CD1c-positive myeloid dendritic cell (primary cell): ENCODE data around the gene DRAXIN.

Experiments used
- DNase-seq: peaks from one replicate; pipeline ENCODE4 v3.0.0-alpha.2; 2016; ENCODE audit errors: extremely low spot score

The DRAXIN gene, protein sequence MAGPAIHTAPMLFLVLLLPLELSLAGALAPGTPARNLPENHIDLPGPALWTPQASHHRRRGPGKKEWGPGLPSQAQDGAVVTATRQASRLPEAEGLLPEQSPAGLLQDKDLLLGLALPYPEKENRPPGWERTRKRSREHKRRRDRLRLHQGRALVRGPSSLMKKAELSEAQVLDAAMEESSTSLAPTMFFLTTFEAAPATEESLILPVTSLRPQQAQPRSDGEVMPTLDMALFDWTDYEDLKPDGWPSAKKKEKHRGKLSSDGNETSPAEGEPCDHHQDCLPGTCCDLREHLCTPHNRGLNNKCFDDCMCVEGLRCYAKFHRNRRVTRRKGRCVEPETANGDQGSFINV

GRCh38 chr1:11691302-11691914 lies at the start of gene DRAXIN:
Gene DRAXIN (plus strand): TSS chr1:11691710. CDS start chr1:11706259, 14,549 bp downstream.
- no peak for DNase-seq

DNA sequence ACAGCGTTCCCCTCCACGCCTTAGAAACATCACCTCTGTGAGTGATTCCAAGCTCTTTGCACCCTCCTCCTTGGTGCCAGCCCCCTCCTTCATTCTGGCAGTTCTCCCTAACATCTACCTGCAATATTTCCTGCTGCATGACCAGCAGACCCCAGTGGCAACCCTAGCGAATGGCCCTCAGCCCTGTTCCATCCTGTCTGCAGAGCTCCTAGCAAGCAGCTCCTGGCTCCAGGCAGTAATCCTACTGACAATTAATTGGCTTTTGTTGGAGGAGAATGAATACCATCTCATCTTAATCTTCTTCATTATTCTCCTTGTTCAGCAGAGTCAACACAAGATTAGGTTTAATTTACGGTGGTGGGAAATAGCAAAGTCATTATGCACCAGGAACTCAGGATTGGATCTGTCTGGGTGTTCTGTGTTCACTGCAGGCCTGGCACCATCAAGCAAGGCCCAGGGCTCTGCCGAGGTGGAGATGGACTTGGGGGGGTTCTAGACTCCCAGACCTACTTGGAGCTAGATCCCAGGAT lies 49.7 kb upstream of the DRAXIN start:
- no peak for DNase-seq

GRCh38 chr1:11642418-11643017 lies 49.0 kb upstream of the DRAXIN start:
- peak; percentile 72 for DNase-seq

- DNase-seq: no peak
These were observed 47.7 kb upstream of the DRAXIN start for GRCh38 chr1:11643782-11644181.

DNA sequence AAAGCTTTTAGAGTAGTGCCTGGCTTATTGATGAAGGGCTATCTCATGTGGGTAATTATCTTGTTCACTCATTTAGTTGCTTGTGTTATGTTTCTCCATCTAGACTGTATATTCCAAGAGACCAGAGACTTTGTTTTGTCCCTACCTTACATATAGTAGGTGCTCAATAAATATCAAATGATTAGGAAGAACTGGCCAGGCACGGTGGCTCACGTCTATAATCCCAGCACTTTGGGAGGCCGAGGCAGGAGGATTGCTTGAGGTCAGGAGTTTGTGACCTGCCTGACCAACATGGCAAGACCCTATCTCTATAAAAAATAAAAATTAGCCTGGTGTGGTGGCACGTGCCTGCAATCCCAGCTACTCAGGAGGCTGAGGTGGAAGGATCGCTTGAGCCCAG lies 46.2 kb upstream of the DRAXIN start:
- DNase-seq: no peak

GRCh38 chr1:11645670-11646265 lies 45.7 kb upstream of the DRAXIN start:
- DNase-seq: peak; percentile 78

GRCh38 chr1:11646317-11646716 lies 45.2 kb upstream of the DRAXIN start:
- no peak for DNase-seq

GRCh38 chr1:11647333-11647732 lies 44.2 kb upstream of the DRAXIN start:
- no peak for DNase-seq

- no peak for DNase-seq
These were observed 43.5 kb upstream of the DRAXIN start for GRCh38 chr1:11648039-11648438.

DNA sequence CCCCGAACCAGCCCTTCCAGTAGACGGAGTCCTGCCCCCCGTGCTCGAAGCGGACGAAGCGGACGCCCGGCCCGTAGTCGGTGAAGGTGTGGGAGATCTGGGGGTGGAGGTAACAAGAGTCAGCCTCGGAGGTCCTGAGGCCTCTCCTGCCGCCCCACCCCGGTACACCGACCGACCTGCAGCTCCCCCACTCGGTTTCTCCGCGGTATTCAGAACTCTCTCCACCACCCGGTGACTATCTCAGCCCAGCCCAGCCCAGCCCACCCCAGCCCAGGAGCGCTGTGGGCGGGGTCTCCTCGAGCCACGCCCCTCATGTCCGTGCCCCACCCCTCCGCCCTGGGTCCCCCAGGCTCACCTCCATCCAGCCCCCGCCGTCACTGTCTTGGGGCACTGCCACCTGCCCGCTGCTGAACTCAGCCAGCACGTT lies 42.8 kb upstream of the DRAXIN start:
- no peak for DNase-seq

DNA sequence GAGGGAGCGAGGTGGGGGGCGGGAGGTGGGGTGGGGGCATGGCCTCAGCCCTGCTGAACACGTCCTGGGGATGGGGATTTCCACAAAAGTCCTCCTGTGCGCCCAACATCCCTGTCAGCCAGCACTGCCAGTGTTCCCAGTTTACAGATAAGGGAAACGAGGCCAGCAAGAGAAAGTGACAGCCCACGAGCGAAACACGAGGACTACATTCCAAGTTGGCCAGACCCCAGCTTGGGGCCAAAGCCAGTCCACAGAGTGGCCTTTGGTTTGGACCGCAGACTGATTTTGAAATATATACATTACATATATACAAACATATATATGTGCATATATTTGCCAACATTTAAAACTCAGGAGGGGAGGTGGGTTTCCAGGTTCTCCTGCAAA lies 42.3 kb upstream of the DRAXIN start:
- no peak for DNase-seq

- no peak for DNase-seq
These were observed 41.7 kb upstream of the DRAXIN start for GRCh38 chr1:11649624-11650330.

GRCh38 chr1:11650331-11650991 lies 41.0 kb upstream of the DRAXIN start:
- DNase-seq: peak; percentile 82

DNA sequence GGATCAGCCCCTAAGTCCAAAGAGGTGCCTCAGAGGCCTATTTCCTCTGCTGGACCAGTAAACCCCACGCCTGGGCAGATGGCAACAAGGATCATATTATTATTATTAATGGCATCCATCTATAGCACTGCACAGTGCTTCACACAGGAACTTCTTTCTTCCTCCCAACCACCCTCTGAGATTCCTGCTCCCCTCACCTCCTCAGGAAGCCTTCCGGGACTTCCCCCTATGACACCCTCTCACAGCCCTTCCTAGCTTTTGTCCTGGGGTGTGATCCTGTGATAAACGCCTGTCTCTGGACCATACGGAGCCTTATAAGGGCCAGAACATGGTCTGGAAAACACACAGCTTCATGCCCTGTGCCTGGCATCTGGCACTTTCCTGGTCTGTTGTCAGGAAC lies 40.5 kb upstream of the DRAXIN start:
- DNase-seq: no peak

DNA sequence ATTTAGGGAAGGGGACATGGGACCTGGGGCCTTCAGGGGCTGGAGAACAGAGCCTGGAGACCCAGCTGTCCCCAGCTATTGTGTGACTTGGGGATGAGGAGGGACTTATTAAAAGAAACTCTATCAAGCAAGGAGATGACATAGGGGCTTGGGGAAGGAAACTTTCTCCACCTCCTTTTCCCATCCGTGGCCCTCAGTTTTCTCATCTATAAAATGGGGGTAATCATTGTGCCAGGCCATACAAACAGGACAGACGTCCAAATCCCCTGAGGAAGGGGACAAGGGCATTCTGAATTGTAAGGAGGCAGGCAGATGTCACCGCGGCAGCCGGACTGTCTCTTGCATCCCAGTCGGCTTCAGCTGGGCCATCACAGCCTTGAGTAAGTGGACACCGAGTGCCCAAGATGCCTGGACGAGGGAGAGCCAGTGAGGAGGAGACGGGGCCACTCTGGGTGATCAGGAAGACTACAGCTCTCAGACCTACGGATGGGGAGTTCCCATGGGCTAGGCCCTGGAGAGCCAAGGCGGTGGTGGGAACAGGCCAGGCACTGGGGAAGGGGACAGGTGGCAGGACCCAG lies 39.2 kb upstream of the DRAXIN start:
- no peak for DNase-seq

DNA sequence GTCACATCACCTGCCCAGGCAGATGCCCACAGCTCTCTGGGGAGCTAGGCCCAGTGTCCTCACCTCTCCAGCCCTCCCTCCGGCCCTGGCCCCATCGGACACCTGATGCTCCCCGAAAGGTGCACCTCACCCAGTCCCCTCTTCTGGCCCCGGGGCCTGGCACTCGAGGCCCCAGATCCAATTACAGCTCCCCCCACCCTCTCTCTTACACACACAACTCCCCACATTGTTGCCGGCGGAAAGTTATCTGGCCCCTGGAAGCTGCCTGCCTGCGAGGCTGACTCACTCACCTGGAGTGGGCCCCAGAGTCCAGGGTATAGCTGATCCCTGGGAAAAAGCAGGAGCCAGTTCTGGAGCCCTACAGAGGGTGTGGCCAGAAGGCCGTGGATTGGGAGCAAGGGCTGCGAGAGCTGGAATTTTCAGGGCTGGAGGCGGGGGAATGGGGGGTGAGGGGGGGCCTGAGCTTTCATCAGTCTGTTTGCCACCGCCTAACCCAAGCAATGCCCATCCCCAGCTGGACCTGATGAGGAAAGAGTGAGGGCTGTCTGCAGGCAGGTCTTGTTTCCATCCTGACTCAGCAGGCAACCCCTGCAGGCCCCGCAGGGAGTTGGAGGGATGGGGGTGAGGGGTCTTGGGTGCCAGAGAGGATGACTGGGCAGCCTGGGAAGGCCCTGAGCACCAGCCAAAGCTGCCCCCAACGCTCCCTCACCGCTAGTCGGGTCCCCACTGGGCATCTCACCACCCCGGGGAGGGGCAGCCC lies 38.2 kb upstream of the DRAXIN start:
- no peak for DNase-seq

- no peak for DNase-seq
These were observed 37.7 kb upstream of the DRAXIN start for GRCh38 chr1:11653861-11654136.

DNA sequence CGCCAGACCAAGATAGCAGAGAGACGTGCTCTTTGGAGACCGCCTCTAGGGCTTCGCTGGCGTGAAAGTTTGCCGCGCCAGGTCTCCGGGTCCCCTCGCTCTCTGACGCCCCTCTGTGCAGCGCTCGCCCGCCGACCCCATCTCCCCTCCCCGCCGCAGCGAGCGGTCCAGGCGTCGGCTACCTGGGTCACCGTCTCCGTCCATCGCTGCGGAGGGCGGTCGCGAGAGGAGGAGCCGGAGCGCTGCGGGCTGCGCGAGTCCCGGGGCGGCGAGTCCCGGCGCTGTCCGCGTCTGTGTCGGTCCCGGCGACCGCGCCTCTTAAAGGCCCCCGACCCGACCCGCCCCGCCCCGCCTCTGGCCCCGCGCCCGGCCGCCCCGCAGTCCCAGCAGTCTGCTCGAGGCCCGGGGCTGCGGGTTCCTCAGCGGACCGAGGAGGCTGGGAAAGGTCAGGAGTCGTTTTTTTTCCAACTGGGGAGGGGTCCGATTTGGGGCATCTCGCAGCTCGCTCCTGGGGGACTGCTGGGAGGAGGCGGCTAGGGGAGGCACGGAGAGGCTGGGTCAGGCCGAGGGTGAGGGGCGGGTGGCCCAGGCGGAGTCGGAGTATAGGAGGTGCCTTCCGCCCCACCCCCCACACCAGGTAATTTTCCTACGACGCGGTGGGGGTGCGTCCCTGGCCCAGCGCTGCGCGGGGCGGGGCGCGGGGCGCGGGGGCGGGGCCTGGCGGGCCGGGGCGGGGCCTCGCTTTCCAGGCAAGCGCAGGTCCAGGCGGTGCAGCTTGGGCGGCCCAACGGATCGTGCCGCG lies 37.2 kb upstream of the DRAXIN start, which contains the start of the genes FBXO2 and FBXO44:
Gene FBXO2, minus strand, starts transcription at position 293 of the 802 bp plus-strand sequence. Its CDS starts 89 bp downstream, at position 204.
Gene FBXO44, plus strand, starts transcription at position 741 of the 802 bp plus-strand sequence. CDS start 959 bp downstream, outside the sequence.
- peak; percentile 51 for DNase-seq
